GM19467 (cell line): ENCODE results near the gene FAM83B.
"Not testable (repeated sequence)": the region's sequence is repeated elsewhere in the genome, so short reads cannot be mapped to it uniquely, and the experiment has no call there.

Experiments used
- ATAC-seq: cut with Tn5 transposase; IDR thresholded peaks from one replicate; pipeline ENCODE4 v1.9.1; 2021; ENCODE audit warnings: mild to moderate bottlenecking, moderate library complexity; ENCODE audit not compliant: unreplicated experiment

The FAM83B gene, protein sequence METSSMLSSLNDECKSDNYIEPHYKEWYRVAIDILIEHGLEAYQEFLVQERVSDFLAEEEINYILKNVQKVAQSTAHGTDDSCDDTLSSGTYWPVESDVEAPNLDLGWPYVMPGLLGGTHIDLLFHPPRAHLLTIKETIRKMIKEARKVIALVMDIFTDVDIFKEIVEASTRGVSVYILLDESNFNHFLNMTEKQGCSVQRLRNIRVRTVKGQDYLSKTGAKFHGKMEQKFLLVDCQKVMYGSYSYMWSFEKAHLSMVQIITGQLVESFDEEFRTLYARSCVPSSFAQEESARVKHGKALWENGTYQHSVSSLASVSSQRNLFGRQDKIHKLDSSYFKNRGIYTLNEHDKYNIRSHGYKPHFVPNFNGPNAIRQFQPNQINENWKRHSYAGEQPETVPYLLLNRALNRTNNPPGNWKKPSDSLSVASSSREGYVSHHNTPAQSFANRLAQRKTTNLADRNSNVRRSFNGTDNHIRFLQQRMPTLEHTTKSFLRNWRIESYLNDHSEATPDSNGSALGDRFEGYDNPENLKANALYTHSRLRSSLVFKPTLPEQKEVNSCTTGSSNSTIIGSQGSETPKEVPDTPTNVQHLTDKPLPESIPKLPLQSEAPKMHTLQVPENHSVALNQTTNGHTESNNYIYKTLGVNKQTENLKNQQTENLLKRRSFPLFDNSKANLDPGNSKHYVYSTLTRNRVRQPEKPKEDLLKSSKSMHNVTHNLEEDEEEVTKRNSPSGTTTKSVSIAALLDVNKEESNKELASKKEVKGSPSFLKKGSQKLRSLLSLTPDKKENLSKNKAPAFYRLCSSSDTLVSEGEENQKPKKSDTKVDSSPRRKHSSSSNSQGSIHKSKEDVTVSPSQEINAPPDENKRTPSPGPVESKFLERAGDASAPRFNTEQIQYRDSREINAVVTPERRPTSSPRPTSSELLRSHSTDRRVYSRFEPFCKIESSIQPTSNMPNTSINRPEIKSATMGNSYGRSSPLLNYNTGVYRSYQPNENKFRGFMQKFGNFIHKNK

DNA sequence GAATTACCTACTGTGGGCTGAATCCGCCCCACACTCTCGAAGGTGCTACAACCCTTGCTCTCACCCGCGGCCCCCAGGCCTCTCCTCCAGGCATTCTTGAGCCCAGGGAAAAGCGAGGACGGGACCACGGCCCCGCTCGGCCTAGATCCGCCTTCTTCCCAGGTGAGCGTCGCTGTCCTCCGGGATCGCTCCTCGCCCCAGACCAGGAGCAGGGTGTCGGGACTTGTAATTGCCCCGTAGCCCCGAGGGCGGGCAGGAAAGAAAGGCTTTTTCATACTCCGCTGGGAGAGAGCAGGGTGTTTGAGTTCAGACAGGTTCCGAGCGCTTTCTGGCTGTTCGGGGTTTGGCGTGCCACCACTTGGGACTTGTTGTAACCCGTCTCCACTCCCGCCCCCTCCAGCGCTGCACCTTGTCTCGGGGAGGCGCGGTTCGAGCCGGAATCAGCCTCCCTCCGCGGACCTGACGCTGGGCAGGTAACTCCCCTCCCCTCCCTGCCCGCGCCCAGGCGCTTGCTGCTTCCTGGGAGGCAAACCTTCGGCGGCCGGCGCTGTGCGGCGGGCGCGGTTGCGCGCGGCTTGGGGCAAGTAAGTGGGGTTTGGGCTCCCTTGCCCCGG is at the start of gene FAM83B:
FAM83B (plus strand) TSS at position 529 of the 614 bp plus-strand sequence. CDS start 23,476 bp downstream, outside the sequence.
- no peak for ATAC-seq

DNA sequence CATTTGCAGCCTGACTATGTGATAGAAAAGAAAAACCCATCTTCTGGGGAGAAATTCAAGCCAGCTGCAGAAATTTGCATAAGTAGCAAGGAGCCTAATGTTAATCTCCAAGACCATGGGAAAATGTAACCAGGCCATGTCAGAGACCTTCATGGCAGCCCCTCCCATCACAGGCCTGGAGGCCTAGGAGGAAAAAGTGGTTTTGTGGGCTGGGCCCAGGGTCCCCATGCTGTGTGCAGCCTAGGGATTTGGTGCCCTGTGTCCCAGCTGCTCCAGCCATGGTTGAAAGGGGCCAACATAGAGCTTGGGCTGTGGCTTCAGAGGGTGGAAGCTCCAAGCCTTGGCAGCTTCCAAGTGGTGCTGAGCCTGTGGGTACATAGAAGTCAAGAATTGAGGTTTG is 49.7 kb upstream of the FAM83B start:
- not testable (repeated sequence) for ATAC-seq

DNA sequence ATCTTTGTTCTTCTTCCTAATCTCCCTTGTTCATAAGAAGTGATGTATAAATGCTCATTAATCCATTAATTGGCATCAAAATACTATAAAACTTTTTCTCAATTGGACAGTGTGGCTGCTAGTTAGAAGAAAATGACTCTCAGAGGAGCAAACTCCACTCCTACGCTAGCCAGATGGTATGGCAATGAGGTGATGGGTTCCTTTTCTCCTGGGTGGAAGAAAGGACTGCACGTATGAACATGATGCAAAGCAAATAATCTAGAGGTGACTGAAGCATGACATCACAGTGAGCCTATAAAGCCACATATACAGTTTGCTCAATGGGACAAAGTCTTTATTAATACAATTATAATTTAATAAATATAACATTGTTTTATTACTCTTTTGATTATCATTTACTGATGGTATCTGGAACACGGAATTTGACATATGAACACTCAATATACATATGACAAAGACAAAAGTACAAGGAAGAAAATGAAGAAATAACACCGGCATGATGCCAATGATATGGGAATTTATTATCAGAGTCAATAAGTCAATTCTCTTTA is 46.4 kb upstream of the FAM83B start:
- ATAC-seq, result no peak

DNA sequence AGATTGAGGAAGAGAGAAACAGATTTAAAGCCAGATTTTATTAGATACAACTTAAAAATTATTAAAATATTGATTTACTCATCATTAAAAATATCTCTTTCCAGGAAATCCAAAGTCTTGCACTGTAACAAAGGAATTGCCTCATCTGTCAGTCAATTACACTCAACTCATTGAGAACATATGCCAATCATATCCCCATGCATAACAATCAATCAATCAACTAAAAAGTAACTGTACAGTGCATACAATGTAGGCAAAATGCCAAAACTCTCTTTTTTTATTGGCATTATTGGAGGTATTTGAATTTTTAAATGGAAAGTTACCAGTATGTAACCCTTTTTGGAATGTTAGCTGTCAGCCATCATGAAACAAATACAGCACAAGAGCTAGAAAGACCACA is 45.3 kb upstream of the FAM83B start:
- ATAC-seq, result no peak

DNA sequence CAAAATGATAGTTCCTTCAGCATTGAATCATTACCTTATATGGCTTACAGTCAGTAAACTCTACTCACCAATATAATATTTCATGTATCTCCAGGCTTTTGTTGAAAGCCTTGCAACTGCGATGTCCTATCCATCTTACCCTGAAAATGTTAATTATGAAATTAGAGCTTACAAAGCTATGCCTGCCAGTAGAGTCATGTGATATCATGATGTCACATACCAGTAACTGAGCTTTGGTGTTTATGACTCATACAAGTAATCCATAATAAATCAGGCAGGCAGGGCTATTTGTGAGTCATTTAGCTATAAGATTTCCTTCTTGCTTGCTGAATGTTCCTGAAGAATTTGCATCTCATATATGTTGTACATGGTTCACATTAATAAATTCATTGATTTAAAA is 44.9 kb upstream of the FAM83B start:
- no peak for ATAC-seq

DNA sequence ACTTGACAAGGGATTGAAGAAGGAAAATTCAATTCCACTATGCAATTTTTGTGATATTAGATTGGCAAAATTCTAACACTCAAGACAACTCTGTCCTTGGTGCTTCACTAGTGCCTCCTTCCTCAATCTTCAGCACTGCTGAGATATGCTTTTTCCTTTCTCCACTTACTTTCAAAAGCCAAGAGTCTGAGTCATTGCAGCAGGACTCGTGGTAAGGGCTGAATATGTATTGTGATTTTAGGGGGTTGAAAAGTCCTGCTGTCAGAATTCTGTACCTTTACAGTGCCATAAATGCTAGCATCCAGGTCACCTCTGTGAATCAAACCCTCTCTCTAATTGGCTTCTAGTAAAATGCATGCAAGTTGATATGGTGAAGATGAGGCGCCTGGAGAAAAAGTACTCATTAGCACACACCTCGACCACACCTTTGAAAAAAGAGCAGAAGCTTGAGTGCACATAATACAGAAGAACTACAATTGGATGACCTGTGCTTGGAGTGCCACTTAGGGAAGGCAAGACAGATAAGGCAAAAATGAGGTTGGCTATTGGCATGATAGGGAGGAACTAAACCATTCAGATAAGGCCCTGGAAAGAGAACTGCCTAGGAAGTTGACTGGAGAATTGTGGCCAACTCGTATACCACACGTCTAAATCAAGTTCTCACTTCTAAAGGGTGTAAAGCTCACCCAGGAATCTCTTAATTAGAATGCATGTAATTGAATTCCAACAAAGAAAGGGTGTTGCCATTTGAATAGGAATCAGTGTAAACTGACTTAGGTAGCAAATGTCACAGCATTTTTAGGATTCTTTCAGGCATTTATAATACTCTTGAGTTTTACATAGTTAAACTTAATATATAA is 43.6 kb upstream of the FAM83B start:
- no peak for ATAC-seq

DNA sequence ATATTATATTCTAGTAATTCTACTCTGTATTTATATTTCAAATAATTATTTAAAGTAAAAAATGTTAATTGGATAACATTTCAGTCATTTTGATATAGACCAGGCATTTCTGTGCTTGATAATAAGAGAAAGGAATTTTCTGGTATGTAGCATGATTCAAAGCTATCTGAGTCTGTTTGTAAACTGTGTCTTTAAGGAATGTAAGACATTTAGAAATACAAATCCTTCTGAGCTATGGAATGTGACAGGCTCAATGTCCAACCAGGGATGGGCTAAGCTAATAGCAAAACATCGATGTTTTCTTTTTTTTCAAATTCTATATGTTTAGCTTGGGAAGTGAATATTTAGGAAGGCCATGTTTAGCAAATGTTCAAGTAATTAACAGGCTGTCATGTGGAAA is 41.5 kb upstream of the FAM83B start:
- no peak for ATAC-seq

DNA sequence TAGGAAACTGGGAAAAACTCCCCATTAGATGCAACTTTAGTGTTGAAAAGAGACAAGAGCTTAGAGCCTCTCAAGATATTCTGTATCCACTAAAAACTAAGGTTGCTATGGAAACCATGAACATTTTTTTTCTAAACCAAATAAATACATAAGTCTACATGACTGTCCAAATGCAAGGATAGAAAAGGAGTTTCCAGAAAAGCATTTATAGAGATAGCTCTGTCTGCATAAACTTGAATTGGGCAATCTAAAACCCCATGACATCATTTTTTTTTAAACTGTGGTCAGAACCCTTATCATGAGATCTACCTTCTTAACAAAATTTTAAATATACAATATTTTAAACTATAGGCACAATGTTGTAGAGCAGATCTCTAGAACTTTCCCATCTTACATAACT is 36.4 kb upstream of the FAM83B start:
- ATAC-seq, result no peak

DNA sequence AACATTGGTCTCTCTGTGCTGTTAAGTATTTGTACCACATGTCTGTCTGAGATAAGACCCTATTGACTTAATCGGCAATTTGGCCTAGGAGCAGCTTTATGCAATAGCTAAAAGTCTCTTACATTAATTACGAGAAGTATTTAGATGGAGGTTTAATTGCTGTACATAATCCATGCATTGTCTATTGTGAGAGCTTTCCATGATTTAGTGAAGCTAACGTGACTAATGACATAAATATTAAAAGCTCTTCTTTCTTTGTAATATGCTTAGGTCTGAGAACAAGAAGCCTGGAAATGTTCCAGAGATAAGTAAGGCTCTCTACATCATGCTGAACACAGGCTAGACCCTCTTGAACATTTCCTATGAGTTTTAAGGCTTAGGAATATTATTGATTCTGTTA is 32.7 kb upstream of the FAM83B start:
- no peak for ATAC-seq

DNA sequence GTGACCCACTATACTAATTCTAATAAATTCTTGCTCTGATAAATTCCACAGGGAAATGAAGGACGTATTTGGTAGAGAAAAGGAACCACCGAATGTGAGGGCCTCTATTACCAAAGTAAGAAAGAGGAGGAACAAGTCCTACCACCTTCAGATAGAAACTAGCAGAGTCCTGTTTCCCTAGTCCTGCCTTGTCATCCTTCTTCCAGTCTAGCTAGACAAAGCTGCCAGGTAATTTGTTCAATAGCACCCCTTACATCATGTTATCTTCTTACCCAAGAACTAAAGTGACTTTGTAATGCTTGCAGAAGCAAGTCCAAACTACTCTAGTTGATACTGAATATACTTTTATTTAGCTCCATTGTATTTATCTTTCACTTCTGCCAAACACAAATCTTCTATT is 29.3 kb upstream of the FAM83B start:
- no peak for ATAC-seq

DNA sequence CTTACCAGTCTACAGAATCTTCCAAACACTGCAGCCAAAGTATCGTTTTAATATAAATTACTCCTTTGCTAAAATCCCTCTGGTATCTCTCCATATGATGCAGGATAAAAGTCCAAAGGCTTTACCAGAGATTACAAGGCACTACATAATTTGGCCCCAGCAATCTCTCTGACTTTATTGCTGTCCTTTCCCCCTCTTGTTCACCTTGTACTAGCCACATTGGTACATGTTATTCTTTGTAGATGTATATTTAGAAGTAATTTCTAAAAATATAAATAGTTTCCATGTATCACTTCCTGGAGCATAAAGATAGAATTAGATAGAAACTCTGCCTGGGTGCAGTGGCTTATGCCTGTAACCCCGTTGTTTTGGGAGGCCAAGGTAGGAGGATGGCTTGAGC is 28.7 kb upstream of the FAM83B start:
- ATAC-seq, result no peak

DNA sequence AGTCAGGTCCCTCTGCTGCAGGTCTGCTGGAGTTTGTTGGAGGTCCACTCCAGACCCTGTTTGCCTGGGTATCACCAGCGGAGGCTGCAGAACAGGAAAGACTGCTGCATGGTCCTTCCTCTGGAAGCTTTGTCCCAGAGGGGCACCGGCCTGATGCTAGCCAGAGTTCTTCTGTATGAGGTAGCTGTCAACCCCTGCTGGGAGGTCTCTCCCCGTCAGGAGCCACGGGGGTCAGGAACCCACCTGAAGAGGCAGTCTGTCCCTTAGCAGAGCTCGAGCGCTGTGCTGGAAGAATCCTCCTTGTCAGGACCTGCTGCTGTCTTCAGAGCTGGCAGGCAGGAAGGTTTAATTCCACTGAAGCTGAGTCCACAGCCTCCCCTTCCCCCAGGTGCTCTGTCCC is 22.3 kb upstream of the FAM83B start:
- ATAC-seq, result not testable (repeated sequence)

DNA sequence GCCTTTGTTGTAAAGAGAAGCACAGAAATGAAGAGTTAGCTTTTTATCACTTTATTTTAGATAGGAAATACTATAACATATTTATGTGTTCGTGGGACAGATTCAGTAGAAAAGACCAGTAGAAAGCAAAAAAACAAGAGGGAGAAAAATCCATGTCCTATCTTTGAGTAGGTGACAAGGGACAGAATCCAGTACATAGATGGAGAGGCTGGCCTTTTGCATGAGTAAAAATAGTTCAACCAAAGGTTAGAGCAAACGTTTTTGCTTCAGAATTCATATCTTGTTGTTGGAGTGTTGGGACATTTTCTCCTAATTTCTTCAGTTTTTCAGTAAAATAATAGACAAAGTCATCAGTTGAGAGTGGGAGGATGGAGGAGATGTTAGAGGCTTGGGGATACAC is 19.6 kb upstream of the FAM83B start:
- ATAC-seq, result no peak

DNA sequence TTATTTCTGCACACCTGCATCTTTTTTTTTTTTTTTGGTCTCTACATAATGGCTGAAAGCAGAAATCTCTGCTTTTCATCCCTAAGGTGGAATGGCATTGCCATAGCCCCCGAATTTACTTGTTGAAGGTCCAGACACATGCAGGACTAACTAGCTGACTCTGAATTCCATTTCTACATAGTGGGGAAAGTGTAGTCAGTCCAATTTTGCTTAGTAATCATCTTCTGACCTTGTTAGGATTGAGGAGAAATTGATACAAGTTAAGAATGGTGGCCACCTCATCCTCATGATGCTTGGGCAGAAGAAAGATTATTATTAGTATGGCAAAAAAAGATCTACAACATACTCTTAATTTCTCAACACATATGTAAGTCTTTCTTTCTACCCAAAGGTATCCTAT is 16.4 kb upstream of the FAM83B start:
- no peak for ATAC-seq

DNA sequence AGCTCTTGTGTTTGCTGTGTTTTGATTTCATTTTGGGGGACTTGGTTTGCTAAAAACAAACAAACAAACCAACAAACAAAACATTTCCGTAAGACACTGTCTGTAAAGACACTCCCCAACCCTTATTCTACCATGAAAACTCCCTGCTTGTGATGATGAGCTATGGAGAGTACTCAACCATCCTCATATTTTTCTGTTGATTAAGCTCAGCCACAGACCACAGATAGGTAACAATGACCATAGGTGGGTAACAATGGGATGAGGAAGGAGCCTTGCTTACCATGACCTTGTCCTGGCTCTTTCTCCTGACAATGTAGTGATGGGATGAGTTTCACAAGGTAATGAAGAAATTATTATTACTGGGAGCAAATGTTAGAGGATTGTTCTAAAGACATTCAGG is 11.4 kb upstream of the FAM83B start:
- ATAC-seq, result no peak

DNA sequence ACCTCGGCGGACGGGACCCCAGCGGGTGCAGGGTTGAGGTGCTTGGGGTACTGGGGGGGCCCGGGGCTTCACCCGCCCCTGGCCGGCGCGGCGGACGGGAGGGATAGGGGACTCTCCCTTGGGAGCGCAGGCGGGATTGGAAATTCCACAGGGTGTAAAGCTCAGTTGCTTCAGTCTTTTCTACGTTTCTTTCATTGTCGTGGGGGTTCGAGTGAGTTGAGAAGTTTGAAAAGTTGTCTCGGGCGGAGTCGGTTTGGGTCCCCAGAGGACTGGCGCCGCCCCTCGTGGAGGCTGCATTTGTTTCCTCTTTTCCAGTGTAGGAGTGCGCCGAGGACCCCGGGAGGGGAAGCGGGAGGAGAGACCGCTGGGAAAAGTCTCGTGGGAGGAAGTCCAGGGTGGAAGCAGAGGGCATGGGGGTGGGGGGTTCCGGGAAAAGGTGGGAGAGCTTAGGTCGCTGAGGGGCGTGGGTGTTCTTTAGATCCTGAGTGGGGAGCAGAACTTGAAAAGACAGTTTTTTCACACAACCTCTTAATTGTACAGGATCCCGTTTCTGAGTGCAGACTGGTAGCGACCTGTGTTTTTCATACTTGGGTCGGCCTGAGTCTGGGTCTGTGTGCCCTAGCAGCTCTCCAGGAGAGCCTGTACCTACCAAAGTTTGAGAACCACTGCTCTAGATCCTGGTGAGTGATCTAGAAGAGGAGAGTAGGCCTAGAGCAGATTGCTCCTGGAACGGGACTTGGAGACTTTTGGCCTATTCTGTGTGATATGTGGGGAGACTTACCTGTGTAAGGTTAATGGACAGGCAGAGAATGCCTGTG is 495 bp downstream of the FAM83B start:
- ATAC-seq, result no peak

DNA sequence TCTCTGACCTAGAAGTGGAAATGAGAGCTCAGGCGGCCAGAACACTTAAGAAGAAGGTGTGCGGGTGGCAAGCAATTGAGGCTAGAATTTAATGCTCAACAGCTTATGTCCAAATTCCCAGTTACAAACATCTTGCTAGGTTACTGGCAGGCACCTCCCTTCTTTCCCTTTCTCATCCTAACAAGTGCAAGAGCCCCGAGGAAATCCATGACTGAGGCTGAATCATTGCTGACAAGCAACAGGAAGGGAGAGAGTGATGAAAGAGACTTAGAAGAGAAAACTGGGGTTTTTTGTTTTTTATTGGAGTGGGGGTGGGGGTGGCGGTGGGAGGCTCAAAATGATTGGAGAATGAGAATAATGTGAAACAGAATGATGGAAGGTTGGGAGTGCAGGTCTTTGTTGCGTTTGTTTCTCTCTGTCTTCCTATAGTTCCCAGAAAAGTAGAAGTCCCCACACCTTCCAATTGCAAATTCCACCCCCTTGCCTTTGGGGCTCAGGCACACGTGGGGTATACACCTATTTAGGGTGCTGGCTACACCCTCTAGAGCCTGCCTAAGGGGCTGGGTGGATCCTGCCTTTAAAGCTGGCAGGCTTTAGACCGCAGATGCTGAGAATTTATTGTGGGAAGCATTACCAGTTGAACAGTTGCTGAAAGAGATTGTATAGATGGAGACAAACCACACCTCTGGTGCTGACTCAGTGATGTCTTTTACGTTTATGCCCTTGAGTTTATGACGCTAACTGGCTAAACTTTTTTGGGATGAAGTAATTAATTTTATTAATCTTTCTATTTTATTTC is 1.4 kb downstream of the FAM83B start:
- ATAC-seq, result no peak

DNA sequence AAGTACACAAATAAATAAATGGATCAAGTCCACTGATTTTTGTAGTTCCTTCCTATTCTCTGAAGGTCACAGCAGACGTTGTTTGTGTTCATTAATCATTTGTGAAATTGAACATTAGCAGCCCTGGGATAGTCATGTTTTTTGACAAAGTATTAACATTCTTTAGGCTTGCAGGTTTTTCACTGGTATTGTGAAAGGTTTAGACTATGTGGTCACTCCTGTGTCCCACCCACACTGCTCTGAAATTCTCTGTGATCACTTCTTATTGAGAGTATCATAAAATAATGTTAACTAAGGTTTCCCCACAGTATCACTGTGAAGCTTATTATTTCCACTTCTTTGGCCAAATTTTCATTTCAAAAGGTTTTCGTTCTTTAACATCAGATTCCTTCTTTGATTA is 3.5 kb downstream of the FAM83B start:
- ATAC-seq, result no peak

DNA sequence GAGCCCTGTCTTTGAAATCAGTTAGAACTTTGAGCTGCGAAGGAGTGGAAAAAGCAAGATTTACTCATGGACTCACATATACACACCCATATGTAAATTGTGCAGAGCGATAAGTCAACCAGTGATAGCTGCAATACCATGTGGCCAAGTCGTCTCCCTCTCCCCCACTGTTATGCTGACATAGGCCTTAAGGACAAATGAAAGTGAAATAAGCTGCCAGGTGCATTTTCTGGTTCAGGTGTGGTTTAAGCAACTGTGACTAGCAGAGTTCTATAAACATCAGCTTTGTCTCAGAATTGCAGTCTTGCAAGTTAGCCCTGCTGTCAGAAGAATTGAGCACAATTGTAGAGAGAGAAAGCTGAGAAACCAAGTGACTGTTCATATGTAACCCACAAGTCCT is 9.6 kb downstream of the FAM83B start:
- no peak for ATAC-seq
